ENCODE measurements around the gene KRTAP1-3.
"Not testable (repeated sequence)": the region's sequence is repeated elsewhere in the genome, so short reads cannot be mapped to it uniquely, and the experiment has no call there.

The KRTAP1-3 gene

GRCh38 chr17:41061964-41062363, 27.3 kb upstream of the KRTAP1-3 start:
- H3K27me3 Mint-ChIP-seq = peaks cover 30% of the 10 kb centered on the region
- no peaks in the 10 kb centered on the region for H3K4me1 Mint-ChIP-seq
- DNase-seq (no peak), ATAC-seq (no peak)
- H3K4me3 Mint-ChIP-seq = no peak overlapping the region
- no peaks in the 10 kb centered on the region for H3K36me3 Mint-ChIP-seq (ENCODE audit: low read depth)
- no peaks in the 10 kb centered on the region for H3K9me3 Mint-ChIP-seq
- no peak overlapping the region for H3K27ac Mint-ChIP-seq

GRCh38 chr17:41060052-41060604, 25.5 kb upstream of the KRTAP1-3 start, which contains the start of gene KRTAP2-3:
TSS of gene KRTAP2-3 (minus strand) at chr17:41060114. CDS start at chr17:41060050, 64 bp downstream.
- H3K9me3 Mint-ChIP-seq = no peaks in the 10 kb centered on the region
- H3K4me3 Mint-ChIP-seq = no peak within 1 kb of the TSS
- DNase-seq (no peak), ATAC-seq (no peak)
- peaks cover 33% of the 10 kb centered on the region for H3K27me3 Mint-ChIP-seq
- H3K36me3 Mint-ChIP-seq (ENCODE audit: low read depth) = no peaks in the 10 kb centered on the region
- H3K27ac Mint-ChIP-seq = no peak within 1 kb of the TSS
- no peaks in the 10 kb centered on the region for H3K4me1 Mint-ChIP-seq

GRCh38 chr17:41059276-41060051, 24.8 kb upstream of the KRTAP1-3 start:
- H3K4me3 Mint-ChIP-seq; DNase-seq; H3K36me3 Mint-ChIP-seq (ENCODE audit: low read depth); H3K27ac Mint-ChIP-seq; ATAC-seq; H3K4me1 Mint-ChIP-seq; H3K9me3 Mint-ChIP-seq: not testable (repeated sequence)
- peaks cover 33% of the 10 kb centered on the region for H3K27me3 Mint-ChIP-seq

- Mint-ChIP-seq H3K27ac (no peak overlapping the region), H3K36me3 (ENCODE audit: low read depth) (no peaks in the 10 kb centered on the region), H3K9me3 (no peaks in the 10 kb centered on the region), H3K4me3 (no peak overlapping the region), H3K4me1 (no peaks in the 10 kb centered on the region), H3K27me3 (peaks cover 33% of the 10 kb centered on the region)
- ATAC-seq (no peak), DNase-seq (no peak)
These were observed 24.1 kb upstream of the KRTAP1-3 start for GRCh38 chr17:41058741-41059140.

- no peak for DNase-seq
- ATAC-seq = no peak
- Mint-ChIP-seq H3K9me3 (no peaks in the 10 kb centered on the region), H3K4me1 (no peaks in the 10 kb centered on the region), H3K27me3 (peaks cover 33% of the 10 kb centered on the region), H3K4me3 (no peak overlapping the region), H3K27ac (no peak overlapping the region), H3K36me3 (ENCODE audit: low read depth) (no peaks in the 10 kb centered on the region)
These were observed 22.9 kb upstream of the KRTAP1-3 start for GRCh38 chr17:41057547-41057946.

GRCh38 chr17:41055130-41055529, 20.5 kb upstream of the KRTAP1-3 start, which contains the start of gene KRTAP2-2:
TSS of gene KRTAP2-2 (minus strand) at chr17:41055230. CDS start at chr17:41055211, 19 bp downstream.
- DNase-seq; H3K9me3 Mint-ChIP-seq; H3K4me3 Mint-ChIP-seq; H3K36me3 Mint-ChIP-seq (ENCODE audit: low read depth); H3K4me1 Mint-ChIP-seq; ATAC-seq; H3K27ac Mint-ChIP-seq: not testable (repeated sequence)
- H3K27me3 Mint-ChIP-seq = peaks cover 23% of the 10 kb centered on the region

GRCh38 chr17:41054556-41054955, 19.9 kb upstream of the KRTAP1-3 start:
- ATAC-seq; H3K9me3 Mint-ChIP-seq; H3K4me3 Mint-ChIP-seq; H3K27ac Mint-ChIP-seq; H3K36me3 Mint-ChIP-seq (ENCODE audit: low read depth); H3K4me1 Mint-ChIP-seq; DNase-seq: not testable (repeated sequence)
- H3K27me3 Mint-ChIP-seq = peaks cover 21% of the 10 kb centered on the region

GRCh38 chr17:41054025-41054424, 19.4 kb upstream of the KRTAP1-3 start:
- no peaks in the 10 kb centered on the region for H3K36me3 Mint-ChIP-seq (ENCODE audit: low read depth)
- no peaks in the 10 kb centered on the region for H3K4me1 Mint-ChIP-seq
- H3K27me3 Mint-ChIP-seq = peaks cover 19% of the 10 kb centered on the region
- H3K9me3 Mint-ChIP-seq = no peaks in the 10 kb centered on the region
- no peak overlapping the region for H3K4me3 Mint-ChIP-seq
- no peak for ATAC-seq
- no peak for DNase-seq
- no peak overlapping the region for H3K27ac Mint-ChIP-seq

GRCh38 chr17:41052566-41052965, 17.9 kb upstream of the KRTAP1-3 start:
- H3K36me3 Mint-ChIP-seq (ENCODE audit: low read depth) = no peaks in the 10 kb centered on the region

GRCh38 chr17:41049110-41049509, 14.4 kb upstream of the KRTAP1-3 start:
- no peaks in the 10 kb centered on the region for H3K36me3 Mint-ChIP-seq (ENCODE audit: low read depth)
- H3K4me1 Mint-ChIP-seq = peaks cover 3% of the 10 kb centered on the region
- no peak overlapping the region for H3K4me3 Mint-ChIP-seq
- H3K9me3 Mint-ChIP-seq = no peaks in the 10 kb centered on the region
- no peak for DNase-seq
- no peak overlapping the region for H3K27ac Mint-ChIP-seq
- ATAC-seq = no peak
- H3K27me3 Mint-ChIP-seq = peaks cover 13% of the 10 kb centered on the region

More at GRCh38 chr17:41052566-41052965, 17.9 kb upstream of the KRTAP1-3 start:
- no peak for ATAC-seq
- Mint-ChIP-seq H3K4me3 (no peak overlapping the region), H3K27me3 (peaks cover 10% of the 10 kb centered on the region), H3K27ac (no peak overlapping the region), H3K4me1 (no peaks in the 10 kb centered on the region), H3K9me3 (no peaks in the 10 kb centered on the region)
- DNase-seq = no peak

GRCh38 chr17:41048441-41048840, 13.8 kb upstream of the KRTAP1-3 start:
- H3K27ac Mint-ChIP-seq = no peak overlapping the region
- no peaks in the 10 kb centered on the region for H3K36me3 Mint-ChIP-seq (ENCODE audit: low read depth)
- DNase-seq (no peak), ATAC-seq (no peak)
- H3K27me3 Mint-ChIP-seq = peaks cover 13% of the 10 kb centered on the region
- H3K4me1 Mint-ChIP-seq = peaks cover 5% of the 10 kb centered on the region
- H3K9me3 Mint-ChIP-seq = peaks cover 4% of the 10 kb centered on the region
- no peak overlapping the region for H3K4me3 Mint-ChIP-seq

GRCh38 chr17:41046735-41047465, 12.2 kb upstream of the KRTAP1-3 start, which contains the start of gene KRTAP2-1:
TSS of gene KRTAP2-1 (minus strand) at chr17:41047316. CDS start at chr17:41047267, 49 bp downstream.
- not testable (repeated sequence) for H3K27ac Mint-ChIP-seq; H3K4me3 Mint-ChIP-seq; DNase-seq; H3K36me3 Mint-ChIP-seq (ENCODE audit: low read depth); ATAC-seq; H3K4me1 Mint-ChIP-seq
- Mint-ChIP-seq H3K9me3 (peaks cover 11% of the 10 kb centered on the region), H3K27me3 (peaks cover 13% of the 10 kb centered on the region)

GRCh38 chr17:41042953-41043352, 8.3 kb upstream of the KRTAP1-3 start:
- peaks cover 5% of the 10 kb centered on the region for H3K4me1 Mint-ChIP-seq
- peaks cover 11% of the 10 kb centered on the region for H3K27me3 Mint-ChIP-seq
- DNase-seq = no peak

GRCh38 chr17:41040783-41041571, 6.3 kb upstream of the KRTAP1-3 start, which contains the start of gene KRTAP1-1:
TSS of gene KRTAP1-1 (minus strand) at chr17:41041450. CDS start at chr17:41041397, 53 bp downstream.
- H3K27me3 Mint-ChIP-seq; H3K27ac Mint-ChIP-seq; H3K4me1 Mint-ChIP-seq; H3K36me3 Mint-ChIP-seq (ENCODE audit: low read depth); DNase-seq; ATAC-seq; H3K4me3 Mint-ChIP-seq: not testable (repeated sequence)
- peaks cover 11% of the 10 kb centered on the region for H3K9me3 Mint-ChIP-seq

More at GRCh38 chr17:41042953-41043352, 8.3 kb upstream of the KRTAP1-3 start:
- no peaks in the 10 kb centered on the region for H3K36me3 Mint-ChIP-seq (ENCODE audit: low read depth)
- no peak overlapping the region for H3K4me3 Mint-ChIP-seq
- H3K9me3 Mint-ChIP-seq = peaks cover 11% of the 10 kb centered on the region
- no peak for ATAC-seq
- H3K27ac Mint-ChIP-seq = no peak overlapping the region
